Activated CD4-positive, alpha-beta memory T cell treated with anti-CD3 and anti-CD28 coated beads for 36 hours (primary cell): ENCODE measurements around the gene ZNF425. TPM values are rescaled to one million over a fixed set of nuclear protein-coding genes. Genes with fewer than 3 reads are reported as not detected.
"Not testable (repeated sequence)": the region's sequence is repeated elsewhere in the genome, so short reads cannot be mapped to it uniquely, and the experiment has no call there.

ENCODE experiments used
- CTCF ChIA-PET: fragments of 350-600 bp; sonication (Branson Sonifier 250); formaldehyde crosslinking; loops from one replicate; lab custom pipeline; 2021; ENCODE audit warnings: antibody characterized with exemption, inconsistent platforms; lab: Charles Lee
- POLR2A ChIA-PET: fragments of 350-600 bp; sonication (Branson Sonifier 250); formaldehyde crosslinking; loops from one replicate; lab custom pipeline; 2021; ENCODE audit warnings: antibody characterized with exemption; lab: Charles Lee
- DNase-seq: peaks from one replicate; pipeline ENCODE4 v3.0.0-alpha.2; 2020
- H3K27ac Mint-ChIP-seq: one replicate; pipeline ENCODE4 v1.8.0; 2021; ENCODE audit warnings: mixed read lengths
- H3K27me3 Mint-ChIP-seq: one replicate; pipeline ENCODE4 v1.8.0; 2021; ENCODE audit warnings: mixed read lengths
- H3K36me3 Mint-ChIP-seq: one replicate; pipeline ENCODE4 v1.8.0; 2021; ENCODE audit warnings: mixed read lengths
- H3K4me1 Mint-ChIP-seq: one replicate; pipeline ENCODE4 v1.8.0; 2021; ENCODE audit warnings: low read depth, mixed read lengths
- H3K4me3 Mint-ChIP-seq: one replicate; pipeline ENCODE4 v1.8.0; 2021; ENCODE audit warnings: mild to moderate bottlenecking, mixed read lengths
- H3K9me3 Mint-ChIP-seq: one replicate; pipeline ENCODE4 v1.8.0; 2021; ENCODE audit warnings: mixed read lengths
- intact Hi-C: fragments of 100-400 bp; cut with micrococcal nuclease; formaldehyde crosslinking; loops from one replicate; pipeline ENCODE4 v1.15.1; 2023
- total RNA-seq, 2 experiments: library from RNA; stranded (reverse); gene quantifications; one replicate each; pipeline ENCODE4 v1.2.3, GENCODE V29; 2021

Gene ZNF425
- total RNA-seq, 2 experiments from 2014 or later, result 0.74 to 0.75 TPM

GRCh38 chr7:149070372-149071125, 55.6 kb downstream of the ZNF425 start:
- Mint-ChIP-seq H3K27me3 (no peaks in the 10 kb centered on the region), H3K4me1 (peaks cover 7% of the 10 kb centered on the region), H3K36me3 (peaks cover 15% of the 10 kb centered on the region), H3K27ac (no peak overlapping the region), H3K9me3 (no peaks in the 10 kb centered on the region), H3K4me3 (no peak overlapping the region)
- DNase-seq, result no peak
- intact Hi-C loops, result no loop called here
- CTCF ChIA-PET, result interaction anchor here (0.6 kb wide), 1 partner anchor 65 kb away, joined by 3 read pairs; no protein-coding TSS in a partner anchor
- POLR2A ChIA-PET, result no interaction called here

- DNase-seq, result no peak
- no peaks in the 10 kb centered on the region for H3K9me3 Mint-ChIP-seq
- CTCF ChIA-PET, result interaction anchor here (1.9 kb wide), 1 partner anchor 63 kb away, joined by 6 read pairs; no protein-coding TSS in a partner anchor
- peaks cover 11% of the 10 kb centered on the region for H3K36me3 Mint-ChIP-seq
- no peaks in the 10 kb centered on the region for H3K27me3 Mint-ChIP-seq
- intact Hi-C loops, result loop anchor here (5.0 kb wide), 1 partner anchor 81 kb away; no protein-coding TSS in a partner anchor
- POLR2A ChIA-PET, result no interaction called here
- no peak overlapping the region for H3K27ac Mint-ChIP-seq
- no peak overlapping the region for H3K4me3 Mint-ChIP-seq
- H3K4me1 Mint-ChIP-seq, result peaks cover 7% of the 10 kb centered on the region
These were observed 58.3 kb downstream of the ZNF425 start for GRCh38 chr7:149067869-149068268.

- Mint-ChIP-seq H3K4me1 (peaks cover 7% of the 10 kb centered on the region), H3K4me3 (no peak overlapping the region), H3K27me3 (no peaks in the 10 kb centered on the region), H3K9me3 (no peaks in the 10 kb centered on the region), H3K27ac (no peak overlapping the region), H3K36me3 (peaks cover 4% of the 10 kb centered on the region)
- DNase-seq, result no peak
- intact Hi-C loops, result no loop called here
- CTCF ChIA-PET, result no interaction called here
- POLR2A ChIA-PET, result no interaction called here
These were observed 62.6 kb downstream of the ZNF425 start for GRCh38 chr7:149063476-149063875.

- DNase-seq, H3K36me3 Mint-ChIP-seq, H3K9me3 Mint-ChIP-seq, H3K4me1 Mint-ChIP-seq, H3K4me3 Mint-ChIP-seq, intact Hi-C loops, POLR2A ChIA-PET, H3K27me3 Mint-ChIP-seq, CTCF ChIA-PET, H3K27ac Mint-ChIP-seq: not testable (repeated sequence)
These were observed 63.8 kb downstream of the ZNF425 start for GRCh38 chr7:149062217-149062899.

- no peaks in the 10 kb centered on the region for H3K36me3 Mint-ChIP-seq
- H3K27ac Mint-ChIP-seq, result no peak overlapping the region
- no peak for DNase-seq
- CTCF ChIA-PET, result no interaction called here
- H3K4me1 Mint-ChIP-seq, result peaks cover 4% of the 10 kb centered on the region
- POLR2A ChIA-PET, result no interaction called here
- H3K4me3 Mint-ChIP-seq, result no peak overlapping the region
- no peaks in the 10 kb centered on the region for H3K9me3 Mint-ChIP-seq
- H3K27me3 Mint-ChIP-seq, result no peaks in the 10 kb centered on the region
- intact Hi-C loops, result no loop called here
These were observed 66.0 kb downstream of the ZNF425 start for GRCh38 chr7:149060156-149060555.

- DNase-seq, result no peak
- ChIA-PET POLR2A (no interaction called here), CTCF (interaction anchor here (2.9 kb wide), 1 partner anchor 11 kb away, joined by 13 read pairs; no protein-coding TSS in a partner anchor)
- intact Hi-C loops, result no loop called here
- no peaks in the 10 kb centered on the region for H3K4me1 Mint-ChIP-seq
- no peak overlapping the region for H3K27ac Mint-ChIP-seq
- peaks cover under 1% of the 10 kb centered on the region for H3K27me3 Mint-ChIP-seq
- no peaks in the 10 kb centered on the region for H3K9me3 Mint-ChIP-seq
- no peaks in the 10 kb centered on the region for H3K36me3 Mint-ChIP-seq
- H3K4me3 Mint-ChIP-seq, result no peak overlapping the region
These were observed 72.2 kb downstream of the ZNF425 start for GRCh38 chr7:149053885-149054284.

GRCh38 chr7:149053384-149053783, 72.7 kb downstream of the ZNF425 start:
- no peaks in the 10 kb centered on the region for H3K36me3 Mint-ChIP-seq
- no peak overlapping the region for H3K4me3 Mint-ChIP-seq
- no peaks in the 10 kb centered on the region for H3K9me3 Mint-ChIP-seq
- ChIA-PET CTCF (interaction anchor here (2.9 kb wide), 1 partner anchor 12 kb away, joined by 13 read pairs; no protein-coding TSS in a partner anchor), POLR2A (no interaction called here)
- intact Hi-C loops, result no loop called here
- no peak overlapping the region for H3K27ac Mint-ChIP-seq
- no peak for DNase-seq
- H3K4me1 Mint-ChIP-seq, result no peaks in the 10 kb centered on the region
- peaks cover 2% of the 10 kb centered on the region for H3K27me3 Mint-ChIP-seq

Other genes with a start within 250 kb of the ZNF425 start
- 100 to 1,000 TPM; 102 to 103 TPM for gene EZH2, start 242.0 kb downstream of the ZNF425 start, total RNA-seq
- gene PDIA4, start 97.8 kb downstream of the ZNF425 start, total RNA-seq, result 100 to 1,000 TPM; 108 to 112 TPM
- 1 to 10 TPM; 4.5 to 6.1 TPM for gene ZNF786, start 35.6 kb downstream of the ZNF425 start, total RNA-seq
- gene ZNF398, start 21.1 kb upstream of the ZNF425 start, total RNA-seq, result 1 to 10 TPM; 8.4 to 9.4 TPM
- gene ZNF282, start 69.2 kb upstream of the ZNF425 start, total RNA-seq, result 10 to 100 TPM; 61.7 to 61.9 TPM
- gene ZNF212, start 113.3 kb upstream of the ZNF425 start, total RNA-seq, result 10 to 100 TPM; 21.5 to 21.9 TPM
- 10 to 100 TPM; 15.5 to 17.1 TPM for gene ZNF783, start 135.9 kb upstream of the ZNF425 start, total RNA-seq